HG02571 (cell line): ENCODE measurements around the gene PLEKHG4.

ENCODE experiments used
- ATAC-seq: cut with Tn5 transposase; IDR thresholded peaks from one replicate; pipeline ENCODE4 v1.9.1; 2021; ENCODE audit warnings: mild to moderate bottlenecking, moderate library complexity; ENCODE audit not compliant: unreplicated experiment

The PLEKHG4 gene

GRCh38 chr16:67286441-67287235, 7.3 kb downstream of the PLEKHG4 start:
- ATAC-seq = no peak

GRCh38 chr16:67287960-67288359, 8.6 kb downstream of the PLEKHG4 start:
- ATAC-seq = no peak

GRCh38 chr16:67291461-67291860, 12.1 kb downstream of the PLEKHG4 start:
- ATAC-seq = no peak

GRCh38 chr16:67294171-67294757, 14.9 kb downstream of the PLEKHG4 start:
- no peak for ATAC-seq

GRCh38 chr16:67294938-67295361, 15.6 kb downstream of the PLEKHG4 start:
- no peak for ATAC-seq

DNA sequence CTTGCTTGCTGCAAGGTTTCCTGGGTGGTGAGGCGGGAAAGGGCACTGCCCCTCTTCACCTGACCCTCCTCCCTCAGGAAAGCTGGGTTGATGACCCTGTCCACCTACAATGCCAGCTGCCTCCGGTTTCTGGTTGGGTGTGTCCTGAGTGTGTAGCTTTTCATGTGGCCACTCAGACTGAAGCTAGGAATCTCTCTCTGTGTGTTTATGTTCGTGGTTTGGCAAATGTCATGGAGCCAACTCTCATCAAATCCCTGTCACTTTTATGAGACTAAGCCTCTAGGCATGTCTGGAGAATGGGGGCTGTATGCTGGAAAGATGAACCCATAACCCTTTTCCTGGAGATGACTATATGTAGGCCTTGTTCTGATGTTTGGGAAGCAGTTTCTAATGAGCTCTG, 17.1 kb downstream of the PLEKHG4 start:
- ATAC-seq = no peak

GRCh38 chr16:67298277-67298676, 18.9 kb downstream of the PLEKHG4 start:
- ATAC-seq = no peak

DNA sequence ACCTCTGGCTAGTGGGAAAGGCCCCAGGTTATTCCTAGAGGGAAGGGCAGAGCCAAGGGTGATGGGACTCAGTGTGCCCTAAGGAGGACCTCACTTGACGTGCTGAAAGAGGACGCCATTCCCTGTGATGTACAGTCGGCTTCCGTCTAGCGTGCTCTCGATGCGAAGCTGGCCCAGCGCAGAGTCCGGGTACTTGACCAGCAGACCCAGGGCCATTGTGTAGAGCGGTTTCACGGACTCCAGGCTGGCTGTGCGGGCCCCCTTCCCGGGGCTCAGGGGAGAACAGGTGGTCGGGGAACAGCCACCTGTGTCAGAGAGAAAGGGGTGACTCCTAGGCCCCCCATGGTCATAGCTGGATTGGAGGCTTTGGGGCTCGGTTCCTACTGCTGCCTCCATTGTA, 19.9 kb downstream of the PLEKHG4 start:
- no peak for ATAC-seq

- no peak for ATAC-seq
Measured at GRCh38 chr16:67301080-67301782, 21.9 kb downstream of the PLEKHG4 start.

DNA sequence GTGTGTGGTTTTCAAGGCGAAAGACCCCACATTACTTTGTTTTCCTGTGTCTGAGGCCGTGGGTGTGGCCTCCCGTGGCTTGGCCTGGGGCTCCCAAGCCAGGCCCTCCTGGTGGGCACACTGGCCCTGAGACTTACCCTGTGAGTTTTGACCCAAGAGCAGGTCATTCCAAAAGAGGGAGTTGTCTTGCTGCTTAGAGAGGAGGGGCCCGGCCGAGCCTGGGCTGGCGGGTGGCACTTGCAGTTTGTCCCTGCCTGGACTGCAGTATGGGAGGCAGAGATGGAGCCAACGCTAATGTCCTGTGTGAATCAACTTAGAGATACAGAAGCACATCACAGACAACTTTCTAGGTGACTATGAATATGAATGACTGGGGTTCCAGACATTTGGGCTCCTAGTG, 22.7 kb downstream of the PLEKHG4 start:
- no peak for ATAC-seq

- no peak for ATAC-seq
Measured at GRCh38 chr16:67302970-67303369, 23.6 kb downstream of the PLEKHG4 start.

DNA sequence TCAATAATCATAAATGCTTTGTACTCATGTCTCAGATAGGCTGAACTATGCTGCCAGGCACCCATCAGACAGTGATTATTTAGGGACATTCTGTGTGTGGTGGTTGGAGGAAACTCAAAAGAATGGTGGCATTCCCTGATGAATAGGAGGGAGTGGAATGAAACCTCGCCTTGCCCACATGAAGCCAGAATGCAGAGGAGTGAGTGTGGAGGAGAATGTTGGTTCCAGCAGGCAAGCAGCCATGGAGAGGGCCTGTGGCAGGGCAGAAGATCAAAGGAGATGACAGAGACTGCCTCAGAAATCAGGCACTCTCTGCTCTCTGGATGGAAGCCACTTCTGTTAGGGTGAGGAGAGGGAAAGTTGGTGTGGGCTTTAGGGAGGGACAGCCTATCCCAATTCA, 24.7 kb downstream of the PLEKHG4 start:
- ATAC-seq = no peak

GRCh38 chr16:67305216-67306071, 26.1 kb downstream of the PLEKHG4 start:
- no peak for ATAC-seq

DNA sequence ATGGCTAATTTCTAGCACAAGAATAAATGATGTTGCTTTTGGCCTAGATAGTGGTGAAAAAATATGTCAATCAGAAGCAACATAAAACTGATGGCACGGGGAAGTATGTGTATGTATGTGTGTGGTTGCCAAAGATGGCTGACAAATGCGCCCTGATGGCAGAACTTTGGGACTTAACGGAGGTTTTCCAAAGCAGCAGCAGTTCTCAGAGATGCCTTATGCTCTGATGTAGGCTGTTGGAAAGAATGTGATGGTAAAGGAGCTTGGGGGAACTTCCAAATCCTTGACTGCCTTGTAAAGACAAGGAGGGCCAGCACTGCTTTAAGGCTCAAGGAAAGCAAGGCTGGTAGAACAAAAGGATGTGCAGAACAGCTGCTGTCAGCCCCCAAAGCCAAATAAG, 31.2 kb downstream of the PLEKHG4 start:
- no peak for ATAC-seq

GRCh38 chr16:67311607-67312488, 32.5 kb downstream of the PLEKHG4 start:
- peak; percentile 68 for ATAC-seq

- ATAC-seq = no peak
Measured at GRCh38 chr16:67312719-67313118, 33.4 kb downstream of the PLEKHG4 start.

DNA sequence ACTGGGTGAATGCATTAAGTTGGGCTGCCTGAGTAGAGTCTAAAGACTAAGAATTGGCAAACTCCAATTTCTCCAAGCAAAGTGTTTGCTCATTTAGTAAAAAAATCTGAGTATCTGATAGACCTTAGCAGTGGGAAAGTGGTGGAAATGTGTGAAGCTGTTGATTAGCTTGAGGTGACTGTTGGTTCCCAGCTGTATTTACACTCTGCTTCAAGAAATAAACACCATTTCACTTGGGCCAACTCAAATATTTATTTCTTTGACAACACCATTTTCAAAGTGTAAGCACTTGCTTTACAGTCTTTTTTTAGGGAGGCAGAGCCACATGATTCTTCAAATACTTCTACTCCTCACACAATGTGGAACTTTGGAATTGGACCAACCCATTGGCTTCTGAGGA, 38.5 kb downstream of the PLEKHG4 start:
- no peak for ATAC-seq

GRCh38 chr16:67326115-67326471, 46.8 kb downstream of the PLEKHG4 start:
- ATAC-seq = no peak

DNA sequence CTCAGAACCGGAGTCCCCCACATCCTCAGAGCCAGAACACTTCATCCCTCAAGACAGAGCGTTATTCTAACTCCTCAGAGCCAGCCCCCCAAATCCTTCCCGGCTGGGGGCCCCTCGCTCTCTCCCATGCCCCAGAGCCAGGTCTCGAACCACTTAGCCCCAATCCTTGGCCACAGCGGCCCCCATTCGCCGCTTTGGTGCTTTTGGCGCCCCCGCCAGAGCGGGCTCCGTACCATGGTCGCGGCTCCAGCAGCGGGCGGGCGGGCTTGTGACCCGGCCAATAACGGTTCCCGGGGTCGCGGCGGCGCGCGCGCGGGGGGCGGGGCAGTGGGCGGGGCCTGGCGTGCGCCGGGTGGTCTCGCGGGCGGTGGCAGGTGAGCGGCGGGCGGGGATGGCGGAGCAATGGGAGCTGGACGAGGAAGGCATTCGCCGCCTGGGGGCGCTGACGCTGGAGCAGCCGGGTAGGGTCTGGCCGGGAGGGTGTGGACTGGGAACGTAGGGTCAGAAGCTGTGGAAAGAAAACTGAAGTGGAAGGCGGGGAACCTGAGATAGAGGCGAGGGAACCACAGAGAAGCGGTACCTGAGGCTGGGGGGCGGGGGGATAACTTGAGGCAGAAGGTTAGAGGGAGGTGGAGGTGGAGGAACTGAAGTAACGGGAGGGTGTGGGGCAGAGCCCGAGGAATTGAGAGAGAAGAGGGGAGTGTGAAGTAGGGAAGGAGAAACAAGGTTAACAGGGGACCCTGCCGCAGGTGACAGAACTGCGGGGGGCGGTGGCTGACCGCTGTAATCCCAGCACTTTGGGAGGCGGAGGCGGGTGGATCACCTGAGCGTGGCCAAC, 47.4 kb downstream of the PLEKHG4 start, which contains the start of the genes KCTD19 and LRRC36:
Gene KCTD19 (minus strand): TSS at position 270 of the 838 bp plus-strand sequence. CDS start 34 bp downstream, at position 236.
Gene LRRC36 (plus strand): TSS at position 344 of the 838 bp plus-strand sequence. CDS start 48 bp downstream, at position 392.
- ATAC-seq = no peak
